ENCODE data around the gene SLC39A6. TPM values are rescaled to one million over a fixed set of nuclear protein-coding genes. Genes with fewer than 3 reads are reported as not detected.
A peak's percentile ranks its signal among the peaks of the same experiment; 100 is the strongest.

Gene SLC39A6
- total and polyA plus RNA-seq, 2 of the 13 experiments (the other 11 are each of a cell fraction or from before 2014, with no cell fraction given) = 41.7 to 59.2 TPM

GRCh38 chr18:36067055-36067957, 61.8 kb downstream of the SLC39A6 start, which contains the start of gene RPRD1A (continued):
- TF ChIP-seq ZNF772 (CRISPR knock-in tag; IDR thresholded peaks at IDR 0.05) (no peak; the same call in 1 of the 2 replicates), NFE2L1 (CRISPR knock-in tag; IDR thresholded peaks at IDR 0.05; ENCODE audit: borderline replicate concordance) (no peak), ZNF883 (CRISPR knock-in tag; IDR thresholded peaks at IDR 0.05; ENCODE audit: not compliant biosample characterization) (peak; percentile 33), TMF1 (CRISPR knock-in tag; IDR thresholded peaks at IDR 0.05; ENCODE audit: low read depth) (no peak), HCFC1 (IDR thresholded peaks at IDR 0.05; ENCODE audit: low read depth, low read length) (peak; percentile 36; the same call in 1 of the 2 replicates), SAP130 (CRISPR knock-in tag; IDR thresholded peaks at IDR 0.05; ENCODE audit: low read depth) (peak; percentile 92), ERF (CRISPR knock-in tag; IDR thresholded peaks at IDR 0.05) (peak; percentile 51; the same call in 1 of the 2 replicates), ZNF800 (CRISPR knock-in tag; IDR thresholded peaks at IDR 0.05) (peak; percentile 66; the same call in 1 of the 2 replicates), ARHGAP35 (CRISPR knock-in tag; IDR thresholded peaks at IDR 0.05; ENCODE audit: borderline replicate concordance) (no peak), HNRNPK (IDR thresholded peaks at IDR 0.05; ENCODE audit: low read depth, low read length, poor library complexity, severe bottlenecking) (peak; percentile 92), NFATC3 (CRISPR knock-in tag; IDR thresholded peaks at IDR 0.05) (peak; percentile 60), ZSCAN30 (CRISPR knock-in tag; IDR thresholded peaks at IDR 0.05) (no peak), PAF1 (CRISPR knock-in tag; IDR thresholded peaks at IDR 0.05) (no peak), GATA4 (IDR thresholded peaks at IDR 0.05; ENCODE audit: borderline replicate concordance, low read depth) (no peak; the same call in 1 of the 2 replicates), ZIK1 (CRISPR knock-in tag; IDR thresholded peaks at IDR 0.05; ENCODE audit: borderline replicate concordance, low read depth) (0 out of 2 replicates have a peak, but pooled peaks have one; percentile 55), YY1 (IDR thresholded peaks at IDR 0.05; ENCODE audit: insufficient read depth, insufficient replicate concordance, low read depth, low read length) (peak; percentile 96), ZNF234 (CRISPR knock-in tag; conservative IDR thresholded peaks at IDR 0.05) (0 out of 2 replicates have a peak, but pooled peaks have one; percentile 59), MTA1 (CRISPR knock-in tag; IDR thresholded peaks at IDR 0.05; ENCODE audit: borderline replicate concordance) (peak; percentile 78; the same call in 1 of the 2 replicates), GLI4 (CRISPR knock-in tag; IDR thresholded peaks at IDR 0.05; ENCODE audit: borderline replicate concordance) (no peak), SAFB2 (CRISPR knock-in tag; IDR thresholded peaks at IDR 0.05; ENCODE audit: borderline replicate concordance, low read depth) (peak; percentile 67; the same call in 1 of the 2 replicates), TEF (CRISPR knock-in tag; IDR thresholded peaks at IDR 0.05) (no peak)
- TF ChIP-seq, protein P1, sequence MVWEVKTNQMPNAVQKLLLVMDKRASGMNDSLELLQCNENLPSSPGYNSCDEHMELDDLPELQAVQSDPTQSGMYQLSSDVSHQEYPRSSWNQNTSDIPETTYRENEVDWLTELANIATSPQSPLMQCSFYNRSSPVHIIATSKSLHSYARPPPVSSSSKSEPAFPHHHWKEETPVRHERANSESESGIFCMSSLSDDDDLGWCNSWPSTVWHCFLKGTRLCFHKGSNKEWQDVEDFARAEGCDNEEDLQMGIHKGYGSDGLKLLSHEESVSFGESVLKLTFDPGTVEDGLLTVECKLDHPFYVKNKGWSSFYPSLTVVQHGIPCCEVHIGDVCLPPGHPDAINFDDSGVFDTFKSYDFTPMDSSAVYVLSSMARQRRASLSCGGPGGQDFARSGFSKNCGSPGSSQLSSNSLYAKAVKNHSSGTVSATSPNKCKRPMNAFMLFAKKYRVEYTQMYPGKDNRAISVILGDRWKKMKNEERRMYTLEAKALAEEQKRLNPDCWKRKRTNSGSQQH (CRISPR knock-in tag; IDR thresholded peaks at IDR 0.05; ENCODE audit: low read depth) = peak; percentile 77; the same call in 1 of the 2 replicates
- TF ChIP-seq, protein P2, sequence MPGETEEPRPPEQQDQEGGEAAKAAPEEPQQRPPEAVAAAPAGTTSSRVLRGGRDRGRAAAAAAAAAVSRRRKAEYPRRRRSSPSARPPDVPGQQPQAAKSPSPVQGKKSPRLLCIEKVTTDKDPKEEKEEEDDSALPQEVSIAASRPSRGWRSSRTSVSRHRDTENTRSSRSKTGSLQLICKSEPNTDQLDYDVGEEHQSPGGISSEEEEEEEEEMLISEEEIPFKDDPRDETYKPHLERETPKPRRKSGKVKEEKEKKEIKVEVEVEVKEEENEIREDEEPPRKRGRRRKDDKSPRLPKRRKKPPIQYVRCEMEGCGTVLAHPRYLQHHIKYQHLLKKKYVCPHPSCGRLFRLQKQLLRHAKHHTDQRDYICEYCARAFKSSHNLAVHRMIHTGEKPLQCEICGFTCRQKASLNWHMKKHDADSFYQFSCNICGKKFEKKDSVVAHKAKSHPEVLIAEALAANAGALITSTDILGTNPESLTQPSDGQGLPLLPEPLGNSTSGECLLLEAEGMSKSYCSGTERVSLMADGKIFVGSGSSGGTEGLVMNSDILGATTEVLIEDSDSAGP (CRISPR knock-in tag; IDR thresholded peaks at IDR 0.05; ENCODE audit: borderline replicate concordance) = peak; percentile 94
